A549 (cell line): ENCODE results near the gene TROAP. TPM values are rescaled to one million over a fixed set of nuclear protein-coding genes. Genes with fewer than 3 reads are reported as not detected.
A peak's percentile ranks its signal among the peaks of the same experiment; 100 is the strongest.

Source experiments
- ATAC-seq, 2 experiments: fragments of 200-7000 bp in 1 of 2; fragments of >200 bp in 1 of 2; cut with Nextera tagmentation in 1 of 2; cut with Tn5 transposase in 1 of 2; 3 replicates each; pipeline versions ENCODE4 v1.8.0 to v1.9.1; 2018 to 2020; ENCODE audit warnings: mild to moderate bottlenecking in 1 of 2, moderate library complexity in 1 of 2
- CTCF ChIA-PET: fragments of 300-600 bp; sonication (Branson Sonifier 250); formaldehyde crosslinking; extraction: SDS; loops from one replicate; lab custom pipeline; 2021; ENCODE audit warnings: antibody characterized with exemption, inconsistent platforms; lab: Yijun Ruan, JAX
- POLR2A ChIA-PET: fragments of 350-600 bp; formaldehyde crosslinking; extraction: SDS; loops from one replicate; lab custom pipeline; 2021; ENCODE audit warnings: antibody characterized with exemption, inconsistent platforms; lab: Yijun Ruan, JAX
- DNase-seq, 2 experiments: peaks; one replicate each; pipeline versions ENCODE4 v3.0.0 to v3.0.0-alpha.2; 2011 to 2016; ENCODE audit warnings: low read depth in 1 of 2, low spot score in 1 of 2
- FAIRE-seq: peaks from 2 replicates; lab custom pipeline; 2011; peaks lifted over from hg19 to GRCh38; lab: Jason Lieb, UNC
- H3K27ac ChIP-seq, 2 experiments: fragments of >200 bp; sonication (Bioruptor Twin); formaldehyde crosslinking; 3 replicates each; pipeline ENCODE4 v1.5.1; 2016 to 2017
- H3K4me1 ChIP-seq: fragments of >200 bp; sonication (Bioruptor Twin); formaldehyde crosslinking; 3 replicates; pipeline ENCODE4 v1.6.1; 2016
- H3K4me2 ChIP-seq: fragments of >200 bp; sonication (Bioruptor Twin); formaldehyde crosslinking; 3 replicates; pipeline ENCODE4 v1.6.1; 2016
- H3K4me3 ChIP-seq: fragments of >200 bp; sonication (Bioruptor Twin); formaldehyde crosslinking; 3 replicates; pipeline ENCODE4 v1.5.1; 2016
- H3K9me3 ChIP-seq: fragments of >200 bp; sonication (Bioruptor Twin); formaldehyde crosslinking; 3 replicates; pipeline ENCODE4 v1.6.1; 2016
- CBX2 ChIP-seq: fragments of 200-600 bp; sonication (generic); IDR thresholded peaks from 2 replicates; pipeline ENCODE4 v1.6.1; 2016; ENCODE audit warnings: low read depth, mild to moderate bottlenecking, borderline replicate concordance
- CBX8 ChIP-seq: fragments of 200-600 bp; sonication (generic); IDR thresholded peaks from 2 replicates; pipeline ENCODE4 v1.6.1; 2016
- CEBPB ChIP-seq, 2 experiments: fragments of >200 bp in 1 of 2; sonication (Bioruptor Twin) in 1 of 2; formaldehyde crosslinking in 1 of 2; IDR thresholded peaks; 2 replicates each; pipeline ENCODE4 v1.6.1; 2012 to 2016
- CHD4 ChIP-seq: fragments of 200-600 bp; sonication (generic); IDR thresholded peaks from 2 replicates; pipeline ENCODE4 v1.6.1; 2016; ENCODE audit warnings: antibody characterized with exemption, mild to moderate bottlenecking, borderline replicate concordance
- CTCF ChIP-seq: fragments of >200 bp; sonication (Bioruptor Twin); formaldehyde crosslinking; IDR thresholded peaks from 3 replicates; pipeline ENCODE4 v1.5.1; 2016
- EP300 ChIP-seq, 2 experiments: fragments of >200 bp; sonication (Bioruptor Twin); formaldehyde crosslinking; IDR thresholded peaks; 2 replicates in 1 of 2; 3 replicates in 1 of 2; pipeline ENCODE4 v1.6.1; 2016 to 2017
- FOSL2 ChIP-seq, 2 experiments: fragments of 450-650 bp in 1 of 2; fragments of >200 bp in 1 of 2; sonication (Bioruptor Twin) in 1 of 2; formaldehyde crosslinking; IDR thresholded peaks; 2 replicates each; pipeline versions ENCODE4 v1.5.0 to v1.6.1; 2016 to 2020; ENCODE audit warnings: mild to moderate bottlenecking in 1 of 2, moderate library complexity in 1 of 2
- HEYL ChIP-seq: fragments of 250-450 bp; sonication (Bioruptor Pico); IDR thresholded peaks from 2 replicates; pipeline ENCODE4 v1.8.0; 2021; ENCODE audit warnings: mild to moderate bottlenecking, moderate library complexity
- HOXA7 ChIP-seq: fragments of 250-450 bp; sonication (Bioruptor Pico); IDR thresholded peaks from 2 replicates; pipeline ENCODE4 v1.5.0; 2020; ENCODE audit warnings: mild to moderate bottlenecking, moderate library complexity
- HOXB13 ChIP-seq: fragments of 250-450 bp; sonication (Bioruptor Pico); IDR thresholded peaks from 2 replicates; pipeline ENCODE4 v1.5.0; 2020; ENCODE audit warnings: low read depth, mild to moderate bottlenecking, moderate library complexity
- HOXB5 ChIP-seq: fragments of 250-450 bp; sonication (Bioruptor Pico); IDR thresholded peaks from 2 replicates; pipeline ENCODE4 v1.5.0; 2020; ENCODE audit warnings: mild to moderate bottlenecking, moderate library complexity
- JUN ChIP-seq, 2 experiments: fragments of >200 bp; sonication (Bioruptor Twin); formaldehyde crosslinking; IDR thresholded peaks; 2 replicates in 1 of 2; 3 replicates in 1 of 2; pipeline ENCODE4 v1.6.1; 2016 to 2017
- KDM5A ChIP-seq: fragments of 200-600 bp; sonication (generic); IDR thresholded peaks from 2 replicates; pipeline ENCODE4 v1.6.1; 2016; ENCODE audit warnings: antibody characterized with exemption, mild to moderate bottlenecking
- MAFK ChIP-seq: fragments of 450-650 bp; IDR thresholded peaks from 2 replicates; pipeline ENCODE4 v1.6.1; 2014; ENCODE audit not compliant: partially characterized antibody
- MAX ChIP-seq: IDR thresholded peaks from 2 replicates; pipeline ENCODE4 v1.6.1; 2012
- MAZ ChIP-seq: fragments of 150-350 bp; IDR thresholded peaks from 2 replicates; pipeline ENCODE4 v1.6.1; 2014; ENCODE audit warnings: antibody characterized with exemption, low read depth, low read length, borderline replicate concordance
- MYC ChIP-seq: IDR thresholded peaks from 2 replicates; pipeline ENCODE4 v1.6.1; 2012; ENCODE audit warnings: mild to moderate bottlenecking, inconsistent platforms, low read length, improper control_type of control experiment, borderline replicate concordance
- NFE2L2 ChIP-seq: fragments of 150-350 bp; conservative IDR thresholded peaks from 2 replicates; pipeline ENCODE4 v1.6.1; 2014; ENCODE audit warnings: low read length
- POLR2A ChIP-seq: IDR thresholded peaks from 2 replicates; pipeline ENCODE4 v1.6.1; 2012; ENCODE audit warnings: mild to moderate bottlenecking, low read length
- RAD21 ChIP-seq, 2 experiments: fragments of >200 bp in 1 of 2; sonication (Bioruptor Twin) in 1 of 2; formaldehyde crosslinking in 1 of 2; IDR thresholded peaks in 1 of 2; conservative IDR thresholded peaks in 1 of 2; 2 replicates in 1 of 2; 3 replicates in 1 of 2; pipeline ENCODE4 v1.6.1; 2012 to 2018; ENCODE audit warnings: inconsistent platforms in 1 of 2
- RFX5 ChIP-seq: fragments of 450-650 bp; IDR thresholded peaks from 2 replicates; pipeline ENCODE4 v1.7.1; 2014; ENCODE audit warnings: antibody characterized with exemption, mild to moderate bottlenecking, moderate library complexity
- SMC3 ChIP-seq: fragments of >200 bp; sonication (Bioruptor Twin); formaldehyde crosslinking; IDR thresholded peaks from 3 replicates; pipeline ENCODE4 v1.6.1; 2018; ENCODE audit warnings: inconsistent platforms
- TP53 ChIP-seq: fragments of 250-450 bp; sonication (Bioruptor Pico); IDR thresholded peaks from 2 replicates; pipeline ENCODE4 v1.5.0; 2021; ENCODE audit warnings: mild to moderate bottlenecking, moderate library complexity
- ZC3H11A ChIP-seq: fragments of 450-650 bp; IDR thresholded peaks from 2 replicates; pipeline ENCODE4 v1.6.1; 2014; ENCODE audit warnings: antibody characterized with exemption, mild to moderate bottlenecking
- ZFP36 ChIP-seq: fragments of 450-650 bp; IDR thresholded peaks from 2 replicates; pipeline ENCODE4 v1.6.1; 2014; ENCODE audit warnings: borderline replicate concordance; ENCODE audit not compliant: partially characterized antibody
- ZNF302 ChIP-seq: fragments of 250-450 bp; sonication (Bioruptor Pico); IDR thresholded peaks from 2 replicates; pipeline ENCODE4 v1.9.0; 2021; ENCODE audit warnings: inconsistent platforms, mild to moderate bottlenecking, moderate library complexity
- WGBS: methylation state at CpG from one replicate; pipeline ENCODE4 v1.1.6; 2017; ENCODE audit errors: missing lambda C conversion rate; 5-methylcytosine and 5-hydroxymethylcytosine counted together
- polyA plus RNA-seq, 4 experiments: library from polyadenylated mRNA; depleted of rRNA in 3 of 4; stranded (reverse); fragments of >200 nt; fragmentation: RNase III in 1 of 4; extraction: RNeasy Plus Mini Kit Qiagen cat#74134 plus additional on column Dnase treatment in 1 of 4; gene quantifications; 2 replicates in 3 of 4; 3 replicates in 1 of 4; pipeline ENCODE4 v1.2.3, GENCODE V29; 2011 to 2017
- TF ChIP-seq, protein P1 (sequence below): fragments of 450-650 bp; IDR thresholded peaks from 2 replicates; pipeline ENCODE4 v1.6.1; 2014; ENCODE audit warnings: antibody characterized with exemption
- TF ChIP-seq, protein P2 (sequence below): fragments of >200 bp; sonication (Bioruptor Twin); formaldehyde crosslinking; IDR thresholded peaks from 2 replicates; pipeline ENCODE4 v1.6.1; 2016
- TF ChIP-seq, protein P3 (sequence below): fragments of 250-450 bp; sonication (Bioruptor Pico); IDR thresholded peaks from 2 replicates; pipeline ENCODE4 v1.5.0; 2021; ENCODE audit warnings: mild to moderate bottlenecking, moderate library complexity, borderline replicate concordance

Gene TROAP
- polyA plus RNA-seq, 2 of the 4 experiments (the other 2 are of a cell fraction): 50.0 to 55.5 TPM

DNA sequence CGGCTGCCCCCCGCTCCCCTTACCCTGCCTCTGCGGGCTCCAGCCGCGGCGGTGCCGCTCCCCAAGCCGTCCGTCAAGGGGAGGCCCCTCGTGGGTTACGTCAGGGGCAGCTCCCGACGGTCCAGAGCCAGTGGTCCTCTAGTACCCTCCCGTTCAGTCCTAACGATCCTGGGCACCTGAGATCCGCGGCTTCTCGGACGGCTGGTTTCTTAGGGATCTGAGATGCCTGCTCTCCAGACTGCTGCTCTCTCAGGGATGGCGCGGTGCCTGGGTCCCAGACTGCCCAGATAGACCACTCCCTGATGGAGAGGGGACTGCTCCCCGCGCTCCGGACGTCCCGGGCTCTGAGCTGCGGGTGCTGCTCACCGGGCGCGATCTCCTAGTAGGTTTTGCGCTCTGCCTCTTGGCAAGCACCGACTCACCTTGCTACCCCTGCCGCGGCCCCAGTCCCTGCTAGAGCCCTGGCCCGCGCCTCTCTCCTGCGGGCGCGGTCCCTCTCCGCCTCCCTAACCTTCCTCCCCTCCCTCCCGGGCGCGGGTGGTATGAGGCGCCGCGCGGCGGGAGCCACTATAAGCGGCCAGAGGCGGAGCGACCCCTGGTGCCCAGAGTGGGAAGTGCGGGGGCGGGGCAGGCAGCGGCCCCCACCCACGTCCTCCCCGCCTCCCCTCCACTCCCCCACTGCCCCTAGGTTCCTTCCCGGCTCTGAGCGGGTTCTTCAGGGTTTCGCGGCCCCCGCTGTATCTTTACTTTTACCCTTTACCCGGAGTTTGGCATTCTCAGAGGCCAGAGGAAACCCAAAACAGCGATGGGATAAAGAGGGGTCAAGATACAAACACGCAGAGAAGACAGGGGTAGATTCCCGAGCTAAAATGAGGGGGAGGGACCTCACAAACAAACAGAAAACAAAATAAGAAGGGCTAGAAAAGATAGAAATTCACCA, 13.9 kb downstream of the TROAP start, which contains the start of gene C1QL4:
C1QL4 (minus strand) TSS at position 544 of the 940 bp plus-strand sequence. CDS start 711 bp downstream, outside the sequence.
- Histone ChIP-seq H3K4me1 (peaks cover 12% of the 10 kb centered on the region; the same call in 2 of the 3 replicates), H3K9me3 (no peaks in the 10 kb centered on the region), H3K4me3 (peak within 1 kb of the TSS; percentile 64), H3K4me2 (peak within 1 kb of the TSS; percentile 85), H3K27ac (peak within 1 kb of the TSS; percentile 71 to 82)
- FAIRE-seq: no peak
- CTCF ChIA-PET: interaction anchor here (0.6 to 6.1 kb wide), 30 partner anchors 8 to 245 kb away, joined by 3 to 104 read pairs (median 4); partner anchors contain the start of genes DNAJC22, KCNH3, PRPH and TROAP
- peak; percentile 75 to 84 for DNase-seq
- TF ChIP-seq CHD4 (no peak), MAX (peak; percentile 34; the same call in 1 of the 2 replicates), CTCF (peak; percentile 95), HOXB5 (no peak), MAZ (peak; percentile 87; the same call in 1 of the 2 replicates), MYC (peak; percentile 30; the same call in 1 of the 2 replicates), RFX5 (no peak), FOSL2 (IDR thresholded peaks at IDR 0.05) (no peak), FOSL2 (CRISPR knock-in tag; IDR thresholded peaks at IDR 0.05) (no peak), POLR2A (peak; percentile 62), MAFK (no peak), JUN (IDR thresholded peaks at IDR 0.05) (0 out of 5 replicates have a peak, but pooled peaks of 1 of the 2 experiments have one; percentile 44), SMC3 (peak; percentile 60), CEBPB (IDR thresholded peaks at IDR 0.05) (no peak), KDM5A (no peak), CBX8 (no peak), CBX2 (no peak), ZC3H11A (no peak), NFE2L2 (no peak), HOXA7 (CRISPR knock-in tag) (no peak), ZNF302 (CRISPR knock-in tag) (no peak), HOXB13 (CRISPR knock-in tag) (no peak), EP300 (IDR thresholded peaks at IDR 0.05) (no peak), ZFP36 (no peak), RAD21 (conservative IDR thresholded peaks at IDR 0.05 in 1 of 2, IDR thresholded peaks at IDR 0.05 in 1 of 2) (peak; percentile 28 to 53), HEYL (no peak), TP53 (CRISPR knock-in tag) (no peak)
- TF ChIP-seq, protein P1, sequence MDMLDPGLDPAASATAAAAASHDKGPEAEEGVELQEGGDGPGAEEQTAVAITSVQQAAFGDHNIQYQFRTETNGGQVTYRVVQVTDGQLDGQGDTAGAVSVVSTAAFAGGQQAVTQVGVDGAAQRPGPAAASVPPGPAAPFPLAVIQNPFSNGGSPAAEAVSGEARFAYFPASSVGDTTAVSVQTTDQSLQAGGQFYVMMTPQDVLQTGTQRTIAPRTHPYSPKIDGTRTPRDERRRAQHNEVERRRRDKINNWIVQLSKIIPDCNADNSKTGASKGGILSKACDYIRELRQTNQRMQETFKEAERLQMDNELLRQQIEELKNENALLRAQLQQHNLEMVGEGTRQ: no peak
- TF ChIP-seq, protein P2, sequence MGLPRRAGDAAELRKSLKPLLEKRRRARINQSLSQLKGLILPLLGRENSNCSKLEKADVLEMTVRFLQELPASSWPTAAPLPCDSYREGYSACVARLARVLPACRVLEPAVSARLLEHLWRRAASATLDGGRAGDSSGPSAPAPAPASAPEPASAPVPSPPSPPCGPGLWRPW: no peak
- TF ChIP-seq, protein P3, sequence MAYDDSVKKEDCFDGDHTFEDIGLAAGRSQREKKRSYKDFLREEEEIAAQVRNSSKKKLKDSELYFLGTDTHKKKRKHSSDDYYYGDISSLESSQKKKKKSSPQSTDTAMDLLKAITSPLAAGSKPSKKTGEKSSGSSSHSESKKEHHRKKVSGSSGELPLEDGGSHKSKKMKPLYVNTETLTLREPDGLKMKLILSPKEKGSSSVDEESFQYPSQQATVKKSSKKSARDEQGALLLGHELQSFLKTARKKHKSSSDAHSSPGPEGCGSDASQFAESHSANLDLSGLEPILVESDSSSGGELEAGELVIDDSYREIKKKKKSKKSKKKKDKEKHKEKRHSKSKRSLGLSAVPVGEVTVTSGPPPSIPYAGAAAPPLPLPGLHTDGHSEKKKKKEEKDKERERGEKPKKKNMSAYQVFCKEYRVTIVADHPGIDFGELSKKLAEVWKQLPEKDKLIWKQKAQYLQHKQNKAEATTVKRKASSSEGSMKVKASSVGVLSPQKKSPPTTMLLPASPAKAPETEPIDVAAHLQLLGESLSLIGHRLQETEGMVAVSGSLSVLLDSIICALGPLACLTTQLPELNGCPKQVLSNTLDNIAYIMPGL: no peak
- POLR2A ChIA-PET: interaction anchor here (0.6 to 1.2 kb wide), 3 partner anchors 10 to 85 kb away, joined by 3 read pairs; partner anchors contain the start of genes DNAJC22 and TROAP
- WGBS: 3% methylated on average over 49 of the region's 65 CpGs
- ATAC-seq: peak; percentile 78 to 88
